ENCODE data around the gene TMEM88.

GRCh38 chr17:7839190-7839875 lies 15.5 kb upstream of the TMEM88 start:
- TF ChIP-seq POLR2A (IDR thresholded peaks at IDR 0.05; ENCODE audit: low read depth, low read length) (no peak), POLR2AphosphoS5 (IDR thresholded peaks at IDR 0.05; ENCODE audit: low read depth, low read length) (no peak)

Data from GM12892 (cell line).